ENCODE data around the gene TGFBI. TPM values are rescaled to one million over a fixed set of nuclear protein-coding genes. Genes with fewer than 3 reads are reported as not detected.

TGFBI gene
- total and polyA plus RNA-seq, 9 of the 15 experiments (the other 6 are each of a cell fraction or from before 2014, with no cell fraction given): 0.05 to 0.62 (median 0.08) TPM; not detected in 6

DNA sequence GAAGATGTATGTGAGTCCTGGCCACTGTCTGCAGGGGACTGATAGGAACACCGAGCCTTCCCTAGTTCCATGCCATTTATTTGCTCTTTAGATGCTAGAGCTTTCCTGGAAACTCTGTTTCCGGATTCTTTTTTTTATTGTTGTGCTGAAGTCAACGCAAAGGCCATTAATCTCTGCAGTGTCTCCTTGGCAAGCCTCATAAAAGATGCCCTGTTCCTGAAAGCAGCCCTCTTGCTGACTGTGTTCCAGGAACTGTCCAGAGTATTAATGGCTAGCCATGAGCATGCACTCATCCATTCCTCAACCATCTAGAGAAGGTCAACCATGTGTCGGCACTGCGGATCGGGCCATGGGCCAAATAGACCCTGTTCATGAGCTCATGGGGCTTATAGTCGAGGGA is 61.0 kb downstream of the TGFBI start (continued):
- TF ChIP-seq, protein P1, sequence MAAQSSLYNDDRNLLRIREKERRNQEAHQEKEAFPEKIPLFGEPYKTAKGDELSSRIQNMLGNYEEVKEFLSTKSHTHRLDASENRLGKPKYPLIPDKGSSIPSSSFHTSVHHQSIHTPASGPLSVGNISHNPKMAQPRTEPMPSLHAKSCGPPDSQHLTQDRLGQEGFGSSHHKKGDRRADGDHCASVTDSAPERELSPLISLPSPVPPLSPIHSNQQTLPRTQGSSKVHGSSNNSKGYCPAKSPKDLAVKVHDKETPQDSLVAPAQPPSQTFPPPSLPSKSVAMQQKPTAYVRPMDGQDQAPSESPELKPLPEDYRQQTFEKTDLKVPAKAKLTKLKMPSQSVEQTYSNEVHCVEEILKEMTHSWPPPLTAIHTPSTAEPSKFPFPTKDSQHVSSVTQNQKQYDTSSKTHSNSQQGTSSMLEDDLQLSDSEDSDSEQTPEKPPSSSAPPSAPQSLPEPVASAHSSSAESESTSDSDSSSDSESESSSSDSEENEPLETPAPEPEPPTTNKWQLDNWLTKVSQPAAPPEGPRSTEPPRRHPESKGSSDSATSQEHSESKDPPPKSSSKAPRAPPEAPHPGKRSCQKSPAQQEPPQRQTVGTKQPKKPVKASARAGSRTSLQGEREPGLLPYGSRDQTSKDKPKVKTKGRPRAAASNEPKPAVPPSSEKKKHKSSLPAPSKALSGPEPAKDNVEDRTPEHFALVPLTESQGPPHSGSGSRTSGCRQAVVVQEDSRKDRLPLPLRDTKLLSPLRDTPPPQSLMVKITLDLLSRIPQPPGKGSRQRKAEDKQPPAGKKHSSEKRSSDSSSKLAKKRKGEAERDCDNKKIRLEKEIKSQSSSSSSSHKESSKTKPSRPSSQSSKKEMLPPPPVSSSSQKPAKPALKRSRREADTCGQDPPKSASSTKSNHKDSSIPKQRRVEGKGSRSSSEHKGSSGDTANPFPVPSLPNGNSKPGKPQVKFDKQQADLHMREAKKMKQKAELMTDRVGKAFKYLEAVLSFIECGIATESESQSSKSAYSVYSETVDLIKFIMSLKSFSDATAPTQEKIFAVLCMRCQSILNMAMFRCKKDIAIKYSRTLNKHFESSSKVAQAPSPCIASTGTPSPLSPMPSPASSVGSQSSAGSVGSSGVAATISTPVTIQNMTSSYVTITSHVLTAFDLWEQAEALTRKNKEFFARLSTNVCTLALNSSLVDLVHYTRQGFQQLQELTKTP (IDR thresholded peaks at IDR 0.05; ENCODE audit: low read depth in 1 of 2, partially characterized antibody in 2 of 2): no peak
- no peak for TF ChIP-seq SIRT6 (IDR thresholded peaks at IDR 0.05; ENCODE audit: low read depth, low read length)
- TF ChIP-seq HNRNPL (IDR thresholded peaks at IDR 0.05; ENCODE audit: low read depth, low read length): no peak
- TF ChIP-seq BACH1 (tag; IDR thresholded peaks at IDR 0.05): no peak
- TF ChIP-seq ZNF217 (CRISPR knock-in tag; IDR thresholded peaks at IDR 0.05): no peak
- TF ChIP-seq THAP7 (CRISPR knock-in tag; IDR thresholded peaks at IDR 0.05): no peak
- TF ChIP-seq MCM7 (IDR thresholded peaks at IDR 0.05): no peak
- 0 out of 4 replicates have a peak, but pooled peaks of 1 of the 2 experiments have one; percentile 22 for TF ChIP-seq RCOR1 (IDR thresholded peaks at IDR 0.05; ENCODE audit: borderline replicate concordance in 1 of 2, low read depth in 2 of 2, low read length in 2 of 2)
- no peak for TF ChIP-seq ZNF398 (CRISPR knock-in tag; IDR thresholded peaks at IDR 0.05)
- TF ChIP-seq ZNF584 (CRISPR knock-in tag; IDR thresholded peaks at IDR 0.05; ENCODE audit: low read depth): 0 out of 2 replicates have a peak, but pooled peaks have one; percentile 38
